HL-60/S4 (cell line): Measurements from ENCODE around the gene VRK1.
"Not testable (repeated sequence)": the region's sequence is repeated elsewhere in the genome, so short reads cannot be mapped to it uniquely, and the experiment has no call there.

Experiments
- in situ Hi-C: fragments of 300-500 bp; cut with MboI; formaldehyde crosslinking; loops from 2 replicates; pipeline ENCODE4 v1.14.3; 2022; ENCODE audit warnings: low sequenced_read_pairs

VRK1 gene

GRCh38 chr14:96796851-96797581 is at the start of gene VRK1:
Gene VRK1 (plus strand): TSS chr14:96797382. CDS start chr14:96833472, 36,090 bp downstream.
- in situ Hi-C loops = no loop called here

- in situ Hi-C loops = no loop called here
These were observed 49.6 kb upstream of the VRK1 start for GRCh38 chr14:96747608-96748007.

GRCh38 chr14:96748362-96748761 is 48.8 kb upstream of the VRK1 start:
- in situ Hi-C loops = no loop called here

GRCh38 chr14:96751505-96751904 is 45.7 kb upstream of the VRK1 start:
- in situ Hi-C loops = no loop called here

GRCh38 chr14:96752125-96752524 is 45.1 kb upstream of the VRK1 start:
- in situ Hi-C loops = no loop called here

GRCh38 chr14:96752594-96752993 is 44.6 kb upstream of the VRK1 start:
- in situ Hi-C loops = no loop called here

GRCh38 chr14:96754162-96754844 is 42.9 kb upstream of the VRK1 start:
- in situ Hi-C loops = no loop called here

- in situ Hi-C loops = no loop called here
These were observed 42.4 kb upstream of the VRK1 start for GRCh38 chr14:96754845-96755184.

- in situ Hi-C loops = no loop called here
These were observed 40.4 kb upstream of the VRK1 start for GRCh38 chr14:96756745-96757144.

GRCh38 chr14:96757456-96757855 is 39.7 kb upstream of the VRK1 start:
- in situ Hi-C loops = no loop called here

- in situ Hi-C loops = no loop called here
These were observed 36.1 kb upstream of the VRK1 start for GRCh38 chr14:96761066-96761465.

GRCh38 chr14:96762650-96763049 is 34.5 kb upstream of the VRK1 start:
- in situ Hi-C loops = no loop called here

- in situ Hi-C loops = no loop called here
These were observed 33.2 kb upstream of the VRK1 start for GRCh38 chr14:96764012-96764411.

- in situ Hi-C loops = not testable (repeated sequence)
These were observed 32.0 kb upstream of the VRK1 start for GRCh38 chr14:96765205-96765604.

- in situ Hi-C loops = no loop called here
These were observed 24.3 kb upstream of the VRK1 start for GRCh38 chr14:96772929-96773328.

- in situ Hi-C loops = no loop called here
These were observed 20.4 kb upstream of the VRK1 start for GRCh38 chr14:96776791-96777190.

- in situ Hi-C loops = no loop called here
These were observed 16.7 kb upstream of the VRK1 start for GRCh38 chr14:96780500-96780899.

- in situ Hi-C loops = no loop called here
These were observed 15.8 kb upstream of the VRK1 start for GRCh38 chr14:96781371-96781770.

GRCh38 chr14:96782436-96782835 is 14.7 kb upstream of the VRK1 start:
- in situ Hi-C loops = no loop called here

GRCh38 chr14:96783043-96783914 is 13.9 kb upstream of the VRK1 start:
- in situ Hi-C loops = no loop called here

GRCh38 chr14:96783915-96784224 is 13.3 kb upstream of the VRK1 start:
- in situ Hi-C loops = no loop called here

- in situ Hi-C loops = no loop called here
These were observed 7.0 kb upstream of the VRK1 start for GRCh38 chr14:96790186-96790585.
